Breast epithelium (tissue), 3 donors: ENCODE results near the gene NDST1.

ENCODE experiments used
- CTCF ChIP-seq, 3 donors: fragments of 450-650 bp; IDR thresholded peaks; one replicate each; pipeline ENCODE4 v1.5.1; 2016 to 2017; ENCODE audit warnings: antibody characterized with exemption in 3 of 3, mild to moderate bottlenecking in 3 of 3, moderate library complexity in 3 of 3
- POLR2A ChIP-seq: fragments of 450-650 bp; IDR thresholded peaks from one replicate; pipeline ENCODE4 v1.6.1; 2016; ENCODE audit warnings: antibody characterized with exemption, mild to moderate bottlenecking, moderate library complexity

- TF ChIP-seq CTCF (IDR thresholded peaks at IDR 0.05): no peak
- no peak for TF ChIP-seq POLR2A
Observed at GRCh38 chr5:150528924-150529546, 21.1 kb downstream of the NDST1 start.
